ENCODE measurements around the gene IGSF23. TPM values are rescaled to one million over a fixed set of nuclear protein-coding genes. Genes with fewer than 3 reads are reported as not detected.

IGSF23 gene
- total and polyA plus RNA-seq, 2 experiments from 2014 or later = not detected

GRCh38 chr19:44582581-44583265 lies 30.6 kb upstream of the IGSF23 start:
- Histone ChIP-seq H3K4me1 (ENCODE audit: insufficient read depth) (no peaks in the 10 kb centered on the region), H2AFZ (peak overlapping the region; percentile 45; the same call in 1 of the 2 replicates), H3K36me3 (ENCODE audit: insufficient read depth) (no peaks in the 10 kb centered on the region), H3K79me2 (replicated peaks; ENCODE audit: insufficient read depth) (no peaks in the 10 kb centered on the region), H3F3A (replicated peaks; ENCODE audit: low read depth) (no peaks in the 10 kb centered on the region), H3K27me3 (ENCODE audit: insufficient read depth) (no peaks in the 10 kb centered on the region), H4K20me1 (replicated peaks; ENCODE audit: insufficient read depth) (no peaks in the 10 kb centered on the region), H3K4me3 (no peak overlapping the region), H3K4me2 (no peak overlapping the region), H3K27ac (ENCODE audit: low read depth) (no peak overlapping the region), H3K9me2 (ENCODE audit: insufficient read depth) (peaks cover 3% of the 10 kb centered on the region; the same call in 1 of the 2 replicates)
- no peak for TF ChIP-seq ZNF462 (CRISPR knock-in tag; IDR thresholded peaks at IDR 0.05)
- TF ChIP-seq CREB1 (CRISPR knock-in tag; IDR thresholded peaks at IDR 0.05; ENCODE audit: low read depth) = 0 out of 2 replicates have a peak, but pooled peaks have one; percentile 8
- peak; percentile 93 to 94 for TF ChIP-seq CTCF (conservative IDR thresholded peaks at IDR 0.05; ENCODE audit: low read depth in 2 of 2)
- DNase-seq (ENCODE audit: low spot score) (peak; percentile 89), ATAC-seq (peak; percentile 96)
- no peak overlapping the region for H3K4me3 Mint-ChIP-seq
- H3K9me3 Mint-ChIP-seq = peaks cover 19% of the 10 kb centered on the region; the same call in 2 of the 3 replicates
- peaks cover 8% of the 10 kb centered on the region; the same call in 2 of the 3 replicates for H3K36me3 Mint-ChIP-seq (ENCODE audit: low read depth)
- H3K27me3 Mint-ChIP-seq (ENCODE audit: insufficient read depth, low read depth, poor library complexity) = peaks cover 11% of the 10 kb centered on the region
- no peak overlapping the region for H3K27ac Mint-ChIP-seq
- no peaks in the 10 kb centered on the region for H3K4me1 Mint-ChIP-seq

All from GM23338 (cell line).